Skeletal muscle cell (primary cell): ENCODE data around the gene IGSF8.

ENCODE experiments used
- DNase-seq: peaks from one replicate; pipeline ENCODE4 v3.0.0-alpha.2; 2010; ENCODE audit warnings: low read depth
- H3K4me3 ChIP-seq: 2 replicates; pipeline ENCODE4 v1.5.1; 2011; ENCODE audit warnings: low read depth, mild to moderate bottlenecking, control low read depth, low read length, moderate library complexity

IGSF8 gene

DNA sequence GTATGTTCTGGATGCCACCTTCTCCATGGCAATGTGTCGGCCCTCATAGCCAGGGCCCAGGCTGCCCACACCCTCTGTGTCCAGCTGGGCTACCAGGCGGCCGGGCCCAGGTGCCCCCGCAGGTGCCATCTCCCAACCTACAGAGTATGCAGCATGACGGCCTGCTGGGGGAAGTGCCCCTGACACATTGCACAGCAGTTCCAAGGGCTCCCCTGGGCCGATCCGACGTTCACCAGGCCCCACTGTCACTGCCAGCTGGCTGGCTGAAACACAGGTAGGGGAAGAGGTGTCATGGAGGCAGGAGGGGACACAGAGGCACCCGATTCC, 5.4 kb downstream of the IGSF8 start:
- no peak for DNase-seq

DNA sequence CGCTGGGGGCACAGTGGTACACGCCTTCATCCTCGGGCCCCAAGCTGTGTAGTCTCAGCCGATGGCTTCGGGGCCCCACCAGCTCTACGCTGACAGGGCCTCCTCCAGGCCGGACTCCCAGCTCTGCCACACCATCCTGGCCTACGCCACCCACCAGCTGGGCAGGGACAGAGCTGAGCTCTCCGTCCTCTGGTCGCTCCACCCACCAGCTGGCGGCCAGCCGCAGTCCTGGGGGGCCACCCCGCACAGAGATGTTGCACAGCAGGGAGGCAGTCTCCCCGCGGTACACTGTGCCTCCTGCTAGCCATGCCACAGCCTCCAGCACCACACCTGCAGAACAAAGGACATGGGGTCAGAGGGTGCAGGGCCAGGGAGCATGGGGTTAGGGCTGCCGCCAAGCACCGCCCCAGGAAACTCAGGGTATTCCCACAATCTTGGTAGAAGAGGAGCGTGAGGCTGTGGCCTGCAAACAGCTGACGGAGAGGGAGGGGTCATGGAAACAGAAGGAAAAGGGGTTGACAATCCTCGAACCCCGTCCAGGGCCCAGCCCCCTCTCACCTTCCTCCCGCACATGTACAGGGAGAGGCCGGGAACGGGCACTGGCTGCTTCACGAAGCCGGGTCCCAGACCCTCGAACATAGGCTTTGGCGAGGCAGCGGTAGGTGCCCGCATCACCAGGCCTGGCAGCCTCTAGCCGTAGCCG, 5.9 kb downstream of the IGSF8 start:
- no peak for DNase-seq
- H3K4me3 ChIP-seq: no peak overlapping the region

More for the DNA sequence above, 5.4 kb downstream of the IGSF8 start:
- no peak overlapping the region for H3K4me3 ChIP-seq

DNA sequence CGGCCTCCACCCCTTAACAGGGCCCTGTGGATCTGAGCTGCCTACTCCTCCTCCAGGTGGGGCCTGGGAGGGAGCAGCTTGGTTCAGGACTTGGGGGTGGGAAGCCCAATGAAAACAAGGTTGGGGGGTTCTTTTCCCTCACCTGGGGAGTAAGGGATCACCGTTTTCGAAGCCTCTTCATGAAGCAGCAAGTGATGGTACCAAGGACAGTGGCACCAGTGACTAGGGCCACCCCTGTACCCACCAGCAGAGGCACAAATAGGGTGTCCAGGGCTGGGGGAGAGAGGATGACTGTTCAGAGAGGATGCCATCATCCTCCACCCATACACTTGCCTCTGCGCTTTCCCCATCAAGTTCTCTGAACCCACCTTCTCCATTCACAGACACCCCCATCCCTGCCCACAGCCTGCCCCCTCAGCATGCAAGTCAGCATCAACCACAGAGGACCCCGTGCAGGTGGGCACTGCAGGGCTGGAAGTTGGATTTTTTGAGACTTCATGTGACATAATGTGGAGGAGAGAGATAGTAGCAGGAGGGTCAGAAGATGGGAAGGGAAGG, 6.7 kb downstream of the IGSF8 start:
- H3K4me3 ChIP-seq: no peak overlapping the region
- DNase-seq: no peak

DNA sequence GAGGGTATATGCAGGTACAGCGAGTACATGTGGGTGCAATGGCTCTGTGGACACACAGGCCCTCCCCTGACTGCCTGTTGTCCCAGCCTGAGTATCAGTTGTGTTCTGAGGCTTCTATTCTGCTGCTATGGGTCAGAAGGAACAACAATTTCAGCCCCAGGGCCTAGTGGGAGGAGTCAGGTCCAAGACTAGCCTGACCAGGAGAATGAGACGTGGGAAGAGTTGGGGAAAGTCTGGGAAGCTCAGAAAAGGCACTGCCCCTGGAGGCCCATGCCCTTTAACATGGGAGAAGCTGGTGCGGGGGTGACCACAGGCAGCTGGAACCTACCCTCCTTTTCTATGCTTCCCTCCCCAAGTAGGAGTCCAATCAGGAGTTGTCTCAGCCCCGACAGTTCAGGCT, 7.7 kb downstream of the IGSF8 start:
- DNase-seq: no peak
- no peak overlapping the region for H3K4me3 ChIP-seq

DNA sequence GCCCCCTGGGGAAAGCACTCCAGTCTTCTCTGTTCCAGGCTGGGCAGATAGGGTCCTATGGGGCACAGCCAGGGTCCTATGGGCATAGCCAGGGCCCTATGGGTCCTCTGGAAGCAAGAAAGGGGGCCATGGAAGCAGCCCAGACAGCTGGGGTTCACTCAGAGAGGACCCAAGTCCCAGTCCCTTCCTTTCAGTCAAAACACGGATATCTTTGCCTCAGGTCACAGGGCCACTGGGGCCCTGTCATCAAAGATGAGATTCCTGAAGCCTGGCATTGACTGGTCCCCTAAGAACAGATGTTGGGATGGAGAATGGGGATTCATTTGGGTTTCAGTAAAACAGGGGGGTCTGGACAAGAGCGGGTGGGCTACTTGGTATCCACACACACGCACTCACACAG, 8.5 kb downstream of the IGSF8 start:
- no peak for DNase-seq
- no peak overlapping the region for H3K4me3 ChIP-seq

DNA sequence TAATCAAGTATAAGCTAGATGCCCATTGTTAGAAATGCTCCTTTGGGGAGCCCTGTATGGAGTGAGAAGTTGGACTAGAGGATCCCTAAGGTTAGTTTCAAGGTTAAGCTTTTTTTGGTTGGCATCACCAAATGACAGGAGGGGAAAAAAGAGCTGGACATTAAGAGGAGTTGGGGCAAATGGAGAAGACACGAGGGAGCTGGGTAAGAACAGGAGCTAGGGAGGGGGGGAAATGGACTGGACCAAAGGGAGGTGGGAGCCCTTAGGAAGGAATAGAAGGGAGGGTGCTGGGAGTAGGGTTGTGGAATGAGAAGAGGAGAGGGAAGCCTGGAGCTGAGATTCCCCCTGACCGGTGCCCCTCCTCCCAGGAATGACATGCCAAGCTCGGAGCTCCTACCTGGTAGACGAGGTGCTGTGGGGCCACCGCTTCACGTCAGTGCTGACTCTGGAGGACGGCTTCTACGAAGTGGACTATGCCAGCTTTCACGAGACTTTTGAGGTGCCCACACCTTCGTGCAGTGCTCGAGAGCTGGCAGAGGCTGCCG, 11.2 kb downstream of the IGSF8 start:
- DNase-seq: no peak
- no peak overlapping the region for H3K4me3 ChIP-seq

DNA sequence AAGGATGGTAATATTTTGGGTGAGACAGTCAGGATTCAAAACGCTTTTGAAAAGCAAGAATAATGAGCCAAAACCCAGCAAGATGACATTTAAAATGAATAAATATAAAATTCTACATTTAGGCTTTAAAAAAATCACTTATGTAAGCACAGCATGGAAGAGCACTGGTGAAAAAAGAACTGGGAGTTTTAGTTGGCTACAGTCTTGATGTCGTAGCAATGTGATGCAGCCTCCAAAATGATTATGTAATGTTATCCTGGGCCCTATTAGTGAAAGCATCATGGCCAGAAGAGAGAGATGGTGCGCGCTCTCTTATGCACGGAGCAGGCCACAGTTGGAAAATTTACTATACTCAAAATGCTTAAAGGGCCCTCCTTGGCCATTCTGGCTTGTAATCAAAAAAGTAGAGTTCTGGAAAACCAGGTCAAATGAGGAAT, 11.9 kb downstream of the IGSF8 start:
- H3K4me3 ChIP-seq: no peak overlapping the region
- no peak for DNase-seq

DNA sequence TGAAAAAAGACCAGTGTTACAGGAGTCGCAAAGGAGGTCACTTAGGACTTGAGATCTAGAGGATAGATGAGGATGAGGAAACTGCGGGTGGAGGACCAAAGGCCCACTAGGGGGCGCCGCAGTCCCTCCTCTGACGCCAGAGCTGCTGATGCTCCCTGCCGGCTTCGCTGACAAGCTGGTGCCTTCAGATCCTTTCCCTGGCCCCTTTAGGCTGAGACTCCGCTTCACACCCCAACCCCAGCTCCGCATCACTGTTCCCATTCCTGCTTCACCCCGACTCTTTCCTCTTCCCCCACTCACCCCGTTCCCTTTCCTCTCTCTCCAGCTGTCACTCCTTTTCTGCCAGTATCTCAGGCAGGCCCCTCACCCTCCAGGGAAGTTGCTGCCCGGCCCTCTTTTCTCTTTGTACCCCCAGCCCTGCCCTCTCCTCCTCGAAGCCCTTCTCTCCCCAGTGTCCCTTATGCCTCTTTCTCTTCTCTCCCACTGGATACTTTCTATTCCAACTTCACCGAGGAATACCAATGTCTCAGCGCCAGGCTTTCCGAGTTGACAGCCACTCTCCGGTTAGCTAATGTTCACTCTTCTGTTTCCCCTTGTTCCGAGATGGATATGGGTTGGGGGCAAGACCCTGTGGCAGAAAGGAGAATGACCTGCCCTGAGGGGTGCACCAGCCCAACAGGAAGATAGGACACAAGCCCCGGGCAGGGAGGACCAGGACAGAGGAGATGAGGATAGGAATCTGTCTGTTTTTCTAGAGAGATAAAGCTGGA, 12.5 kb downstream of the IGSF8 start:
- no peak overlapping the region for H3K4me3 ChIP-seq
- DNase-seq: no peak

DNA sequence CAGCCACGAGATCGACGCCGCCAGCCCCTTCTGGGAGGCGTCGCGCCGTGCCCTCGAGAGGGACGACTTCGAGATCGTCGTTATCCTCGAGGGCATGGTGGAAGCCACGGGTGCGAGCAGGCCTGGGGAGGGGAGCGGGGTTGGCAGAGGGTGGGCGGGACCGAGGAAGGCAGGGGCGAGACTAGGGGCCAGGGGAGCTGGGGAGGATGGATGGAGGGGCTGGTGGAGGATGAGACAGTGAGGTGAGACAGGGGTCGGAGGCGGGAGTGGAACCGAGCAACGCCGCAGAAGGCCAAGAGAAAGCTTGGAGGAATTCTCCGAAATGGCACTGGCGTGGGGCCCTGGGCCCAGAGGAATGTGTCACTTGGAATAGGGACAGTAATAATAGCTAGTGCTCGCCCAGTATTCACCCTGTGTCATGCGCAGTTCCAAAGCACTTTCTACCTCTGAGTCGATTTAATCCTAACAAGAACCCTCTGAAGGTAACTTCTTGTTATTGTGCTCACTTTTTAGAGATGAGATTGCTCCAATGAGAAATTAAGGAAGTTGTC, 13.6 kb downstream of the IGSF8 start:
- no peak overlapping the region for H3K4me3 ChIP-seq
- no peak for DNase-seq

DNA sequence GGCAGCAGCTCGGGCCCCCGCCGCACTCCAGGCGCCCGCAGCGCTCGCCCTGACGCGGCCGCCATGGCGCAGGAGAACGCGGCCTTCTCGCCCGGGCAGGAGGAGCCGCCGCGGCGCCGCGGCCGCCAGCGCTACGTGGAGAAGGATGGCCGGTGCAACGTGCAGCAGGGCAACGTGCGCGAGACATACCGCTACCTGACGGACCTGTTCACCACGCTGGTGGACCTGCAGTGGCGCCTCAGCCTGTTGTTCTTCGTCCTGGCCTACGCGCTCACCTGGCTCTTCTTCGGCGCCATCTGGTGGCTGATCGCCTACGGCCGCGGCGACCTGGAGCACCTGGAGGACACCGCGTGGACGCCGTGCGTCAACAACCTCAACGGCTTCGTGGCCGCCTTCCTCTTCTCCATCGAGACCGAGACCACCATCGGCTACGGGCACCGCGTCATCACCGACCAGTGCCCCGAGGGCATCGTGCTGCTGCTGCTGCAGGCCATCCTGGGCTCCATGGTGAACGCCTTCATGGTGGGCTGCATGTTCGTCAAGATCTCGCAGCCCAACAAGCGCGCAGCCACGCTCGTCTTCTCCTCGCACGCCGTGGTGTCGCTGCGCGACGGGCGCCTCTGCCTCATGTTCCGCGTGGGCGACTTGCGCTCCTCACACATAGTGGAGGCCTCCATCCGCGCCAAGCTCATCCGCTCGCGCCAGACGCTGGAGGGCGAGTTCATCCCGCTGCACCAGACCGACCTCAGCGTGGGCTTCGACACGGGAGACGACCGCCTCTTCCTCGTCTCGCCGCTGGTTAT, 14.2 kb downstream of the IGSF8 start:
- no peak for DNase-seq
- peak overlapping the region; percentile 31 for H3K4me3 ChIP-seq

DNA sequence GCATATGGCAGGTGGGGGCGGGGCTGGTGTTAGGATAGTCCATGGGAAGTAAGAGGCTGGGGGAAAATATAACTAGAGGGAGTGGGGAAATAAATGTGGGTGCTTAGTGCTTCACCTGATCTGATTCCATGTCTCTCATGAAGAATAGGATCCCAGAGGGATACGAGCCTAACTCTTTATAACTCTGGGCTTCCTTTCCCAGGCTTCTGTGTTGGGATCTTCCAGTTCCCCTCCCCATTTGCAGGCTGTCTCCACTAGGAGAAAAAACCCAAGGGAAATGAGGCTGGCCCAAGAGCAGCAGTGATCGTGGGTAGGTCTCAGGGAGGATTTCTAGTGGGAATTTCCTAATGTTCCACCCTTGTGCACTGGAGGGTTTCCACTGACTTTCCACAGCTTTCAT, 15.5 kb downstream of the IGSF8 start:
- no peak for DNase-seq

DNA sequence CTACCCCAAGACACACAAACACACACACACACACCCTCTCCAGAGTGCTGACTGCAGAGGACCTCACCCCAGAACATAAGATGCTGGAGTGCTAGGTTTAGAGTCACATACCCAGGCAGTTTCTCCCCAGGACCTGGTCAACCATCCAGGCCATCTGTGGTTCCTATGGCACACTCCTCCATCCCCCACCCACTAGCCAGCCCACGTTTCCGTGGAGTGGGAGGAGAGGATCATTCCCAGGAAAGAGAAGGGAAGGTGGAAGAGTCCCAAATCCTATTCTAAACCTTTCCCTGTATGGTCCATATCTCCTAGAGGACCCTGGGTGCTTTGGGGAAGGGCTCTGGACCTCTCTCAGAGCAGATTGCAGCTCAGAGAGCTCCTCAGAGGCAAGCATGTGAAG, 15.9 kb downstream of the IGSF8 start:
- DNase-seq: no peak
- no peak overlapping the region for H3K4me3 ChIP-seq

More for the DNA sequence above, 15.5 kb downstream of the IGSF8 start:
- H3K4me3 ChIP-seq: no peak overlapping the region

DNA sequence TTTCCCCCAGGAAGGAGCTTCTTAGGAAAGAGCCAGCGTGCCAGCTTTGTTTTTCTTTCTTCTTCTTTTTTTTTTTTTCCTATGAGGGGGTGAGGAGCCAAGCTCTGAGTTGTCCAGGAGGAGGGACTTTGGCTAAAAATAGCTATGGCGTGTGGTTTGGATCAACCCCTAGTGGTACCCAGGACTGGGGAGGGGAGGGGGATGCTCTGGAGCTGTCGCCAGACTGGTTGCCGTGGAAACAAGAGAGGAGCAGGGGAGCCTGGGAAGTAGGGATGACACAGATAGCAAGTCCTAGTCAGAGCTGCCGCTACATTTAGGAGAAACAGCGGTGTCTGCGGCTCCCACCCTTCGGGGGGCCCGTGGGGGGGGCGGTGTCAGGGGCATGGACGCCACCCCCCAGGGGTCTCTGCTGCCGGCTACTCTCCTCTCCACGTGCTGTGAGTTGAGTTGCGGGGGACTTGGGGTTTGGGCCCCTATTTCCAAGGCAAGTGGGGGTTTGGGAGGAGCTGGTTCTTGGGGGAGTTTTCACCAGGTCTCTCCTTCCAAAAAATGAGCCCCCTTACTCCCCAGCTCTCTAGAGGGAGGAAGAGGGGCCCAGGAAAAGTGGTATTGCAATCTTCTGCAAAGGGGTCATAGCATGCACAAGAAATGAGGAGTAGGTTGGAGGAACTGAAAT, 17.0 kb downstream of the IGSF8 start, which contains the start of gene KCNJ9:
KCNJ9 (plus strand) TSS at position 278 of the 676 bp plus-strand sequence. CDS start 2,493 bp downstream, outside the sequence.
- H3K4me3 ChIP-seq: no peak within 1 kb of the TSS
- no peak for DNase-seq

DNA sequence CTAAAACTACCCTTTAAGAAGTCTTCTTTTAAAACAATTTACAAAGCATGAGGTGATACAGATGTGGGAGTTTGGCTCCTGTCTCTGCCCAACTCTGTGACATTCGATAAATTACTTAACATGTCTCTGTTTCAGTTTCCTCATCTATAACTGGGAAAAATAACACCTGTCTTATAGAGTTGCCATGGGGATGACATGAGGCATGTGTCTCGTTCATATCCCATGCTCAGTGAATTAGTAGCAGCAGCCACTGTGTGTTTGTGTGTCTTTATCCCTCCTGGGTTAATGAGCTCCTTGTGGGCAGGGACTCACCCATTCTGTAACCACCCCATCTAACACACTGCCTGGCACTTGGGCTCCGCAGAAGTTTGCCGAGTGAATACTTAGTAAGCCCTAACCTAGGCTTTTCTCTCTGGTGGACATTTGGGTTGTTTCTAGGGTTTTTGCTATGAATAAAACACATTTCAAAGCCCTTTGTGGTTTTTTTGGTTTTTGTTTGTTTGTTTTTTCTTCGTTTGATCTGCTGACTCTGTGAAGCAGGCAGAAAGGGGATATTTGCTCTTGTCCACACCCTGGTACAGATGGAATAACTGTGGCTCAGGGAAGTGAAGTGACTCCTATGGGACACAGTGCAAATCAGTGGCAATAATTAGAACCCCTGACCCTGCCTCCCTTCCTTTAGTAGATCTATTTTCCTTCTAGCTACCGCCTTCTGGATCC, 17.9 kb downstream of the IGSF8 start:
- no peak overlapping the region for H3K4me3 ChIP-seq
- no peak for DNase-seq

DNA sequence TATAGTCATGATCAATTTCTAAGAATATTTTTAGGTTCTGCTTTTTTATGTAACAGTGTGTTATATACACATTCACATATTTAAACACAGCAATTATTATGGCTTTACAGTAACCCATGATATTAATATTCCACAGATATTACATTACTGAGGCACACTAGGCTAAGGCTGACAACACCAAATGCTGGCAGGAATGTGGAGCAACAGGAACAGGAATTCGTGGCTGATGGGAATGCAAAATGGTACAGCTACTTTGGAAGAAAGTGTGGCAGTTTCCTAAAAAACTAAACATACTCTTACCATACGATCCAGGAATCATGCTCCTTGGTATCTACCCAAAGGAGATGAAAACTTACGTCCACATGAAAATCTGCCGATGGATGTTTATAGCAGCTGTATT, 19.0 kb downstream of the IGSF8 start:
- DNase-seq: no peak
- no peak overlapping the region for H3K4me3 ChIP-seq

DNA sequence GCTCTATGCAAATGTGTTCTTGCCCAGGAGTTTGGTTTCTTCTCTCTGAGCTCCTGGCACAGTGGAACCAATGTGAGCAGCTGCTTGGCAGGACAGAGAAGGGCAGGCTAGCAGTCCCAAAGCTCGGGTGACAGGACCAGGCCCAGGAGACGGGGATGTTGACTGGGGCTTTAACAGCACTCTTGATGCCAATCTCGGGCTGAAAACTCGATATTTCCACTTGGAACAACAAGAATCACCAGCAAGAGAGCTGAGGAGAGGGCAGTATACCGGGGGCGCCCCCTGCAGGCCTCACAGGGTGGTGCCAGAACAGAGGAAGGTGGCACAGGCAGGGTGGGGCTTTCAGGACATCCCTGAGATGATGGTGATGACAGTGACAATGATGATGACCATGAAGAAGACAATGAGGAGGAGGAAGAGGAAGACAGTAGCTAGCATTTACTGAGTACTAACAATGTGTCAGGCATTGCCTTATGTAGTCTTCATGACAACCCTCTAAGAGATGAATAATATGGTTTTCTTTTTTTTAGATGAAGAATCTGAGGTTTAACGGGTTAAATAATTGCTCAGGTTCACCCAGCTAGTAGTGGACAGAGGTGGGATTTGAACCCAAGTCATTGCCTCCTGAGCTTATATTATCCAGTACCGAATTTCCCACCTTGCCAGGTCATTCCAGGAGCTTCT, 19.8 kb downstream of the IGSF8 start:
- no peak overlapping the region for H3K4me3 ChIP-seq
- DNase-seq: no peak

DNA sequence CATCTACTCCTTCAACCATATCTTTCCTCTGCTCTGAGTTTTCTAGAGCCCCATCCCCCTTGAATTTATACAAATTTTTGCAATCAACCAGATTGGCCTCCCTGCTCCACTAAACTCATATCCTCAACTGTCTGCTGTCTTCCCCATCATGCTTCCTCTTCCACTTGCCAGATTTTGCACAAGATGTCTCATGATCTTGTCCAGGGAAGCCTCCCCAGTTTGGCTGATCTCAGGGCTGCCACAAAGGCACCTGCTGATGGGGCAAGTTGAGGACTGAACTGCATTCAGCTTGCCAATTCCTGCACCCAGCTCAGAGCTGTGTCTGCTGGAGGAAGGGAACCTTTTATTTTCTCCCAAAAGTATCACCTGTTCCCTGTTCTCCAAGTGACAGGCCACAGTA, 20.9 kb downstream of the IGSF8 start:
- H3K4me3 ChIP-seq: no peak overlapping the region
- no peak for DNase-seq

DNA sequence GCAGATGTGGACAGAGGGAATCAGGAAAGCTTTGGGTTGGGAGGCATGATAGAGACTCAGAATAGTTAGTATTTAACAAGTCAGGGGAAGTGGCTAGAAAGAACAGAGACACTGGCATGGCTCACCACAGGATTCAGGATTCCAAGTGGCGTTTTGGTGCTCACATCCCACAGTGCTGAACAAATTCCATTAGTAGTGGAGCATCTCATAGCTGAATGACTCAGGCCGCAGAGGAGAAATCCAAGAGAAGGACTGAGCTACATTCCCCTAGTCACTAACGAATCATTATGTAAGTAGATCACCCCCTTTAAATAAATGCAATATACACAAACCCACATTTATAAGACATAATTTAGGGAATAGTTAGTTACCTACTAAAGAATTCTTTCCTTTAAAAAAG, 22.1 kb downstream of the IGSF8 start:
- H3K4me3 ChIP-seq: no peak overlapping the region
- no peak for DNase-seq
